HFFc6 (cell line): ENCODE measurements around the gene GNPDA1. TPM values are rescaled to one million over a fixed set of nuclear protein-coding genes. Genes with fewer than 3 reads are reported as not detected.
A peak's percentile ranks its signal among the peaks of the same experiment; 100 is the strongest.

ENCODE experiments used
- DNase-seq: peaks from one replicate; pipeline ENCODE4 v3.0.0-alpha.2; 2018
- H3K27ac Mint-ChIP-seq: 2 replicates; pipeline ENCODE4 v1.8.0; 2020; ENCODE audit warnings: mild to moderate bottlenecking, mixed read lengths
- H3K27me3 Mint-ChIP-seq: 2 replicates; pipeline ENCODE4 v1.8.0; 2021; ENCODE audit warnings: mild to moderate bottlenecking, moderate library complexity, mixed read lengths; ENCODE audit not compliant: insufficient read depth
- H3K36me3 Mint-ChIP-seq: 2 replicates; pipeline ENCODE4 v1.8.0; 2021; ENCODE audit warnings: low read depth, mixed read lengths
- H3K4me1 Mint-ChIP-seq: 2 replicates; pipeline ENCODE4 v1.8.0; 2020; ENCODE audit warnings: low read depth, mixed read lengths
- H3K4me3 Mint-ChIP-seq: 2 replicates; pipeline ENCODE4 v1.8.0; 2020; ENCODE audit warnings: mild to moderate bottlenecking, moderate library complexity, mixed read lengths
- H3K9me3 Mint-ChIP-seq: 2 replicates; pipeline ENCODE4 v1.8.0; 2020; ENCODE audit warnings: mild to moderate bottlenecking, mixed read lengths
- CTCF ChIP-seq: fragments of 200-600 bp; sonication (generic); IDR thresholded peaks from 2 replicates; pipeline ENCODE4 v1.5.0; 2021; ENCODE audit warnings: antibody characterized with exemption, mild to moderate bottlenecking
- total RNA-seq, 6 experiments: library from RNA; stranded (reverse); fragmentation: NEBNext Ultra II Directional; extraction: Animal tissue kit (Norgen Biotek cat#: 25700); gene quantifications; 2 replicates in 1 of 6; 3 replicates in 5 of 6; pipeline ENCODE4 v1.2.3, GENCODE V29; 2021

The GNPDA1 gene
- total RNA-seq, 6 experiments from 2014 or later = 25.1 to 32.6 (median 30.0) TPM

GRCh38 chr5:141997358-141997960 lies 15.4 kb downstream of the GNPDA1 start:
- no peak for TF ChIP-seq CTCF
- H3K36me3 Mint-ChIP-seq = peaks cover 43% of the 10 kb centered on the region
- H3K9me3 Mint-ChIP-seq = no peaks in the 10 kb centered on the region
- DNase-seq = no peak
- no peaks in the 10 kb centered on the region for H3K4me1 Mint-ChIP-seq
- peaks cover 2% of the 10 kb centered on the region for H3K27me3 Mint-ChIP-seq
- H3K4me3 Mint-ChIP-seq = no peak overlapping the region
- H3K27ac Mint-ChIP-seq = no peak overlapping the region

GRCh38 chr5:141995656-141996055 lies 17.2 kb downstream of the GNPDA1 start:
- no peaks in the 10 kb centered on the region for H3K4me1 Mint-ChIP-seq
- H3K9me3 Mint-ChIP-seq = no peaks in the 10 kb centered on the region
- no peak overlapping the region for H3K27ac Mint-ChIP-seq
- H3K4me3 Mint-ChIP-seq = no peak overlapping the region
- peaks cover 41% of the 10 kb centered on the region for H3K36me3 Mint-ChIP-seq
- no peak for DNase-seq
- no peak for TF ChIP-seq CTCF
- H3K27me3 Mint-ChIP-seq = peaks cover 2% of the 10 kb centered on the region; the same call in 1 of the 2 replicates

- Mint-ChIP-seq H3K27ac (no peak overlapping the region), H3K4me3 (no peak overlapping the region), H3K36me3 (peaks cover 35% of the 10 kb centered on the region), H3K9me3 (no peaks in the 10 kb centered on the region), H3K4me1 (no peaks in the 10 kb centered on the region), H3K27me3 (peaks cover 2% of the 10 kb centered on the region; the same call in 1 of the 2 replicates)
- DNase-seq = no peak
- TF ChIP-seq CTCF = no peak
Measured at GRCh38 chr5:141994511-141995136, 18.2 kb downstream of the GNPDA1 start.

GRCh38 chr5:141992349-141992963 lies 20.4 kb downstream of the GNPDA1 start:
- H3K27me3 Mint-ChIP-seq = peaks cover 2% of the 10 kb centered on the region; the same call in 1 of the 2 replicates
- TF ChIP-seq CTCF = peak; percentile 92
- DNase-seq = peak; percentile 58
- H3K4me1 Mint-ChIP-seq = no peaks in the 10 kb centered on the region
- no peak overlapping the region for H3K4me3 Mint-ChIP-seq
- no peak overlapping the region for H3K27ac Mint-ChIP-seq
- H3K36me3 Mint-ChIP-seq = peaks cover 28% of the 10 kb centered on the region
- no peaks in the 10 kb centered on the region for H3K9me3 Mint-ChIP-seq

GRCh38 chr5:141989720-141990119 lies 23.1 kb downstream of the GNPDA1 start:
- Mint-ChIP-seq H3K4me1 (no peaks in the 10 kb centered on the region), H3K9me3 (no peaks in the 10 kb centered on the region), H3K27ac (no peak overlapping the region), H3K27me3 (no peaks in the 10 kb centered on the region; the same call in 1 of the 2 replicates), H3K36me3 (peaks cover 32% of the 10 kb centered on the region; the same call in 1 of the 2 replicates), H3K4me3 (no peak overlapping the region)
- no peak for DNase-seq
- no peak for TF ChIP-seq CTCF
